HepG2 (cell line): ENCODE measurements around the gene UBXN2A.

ENCODE experiments used
- BCL3 ChIP-seq: sonication (generic); formaldehyde crosslinking; IDR thresholded peaks from 2 replicates; pipeline ENCODE4 v1.5.1; 2020; ENCODE audit warnings: mild to moderate bottlenecking, missing genetic modification reagents, moderate library complexity
- DNMT3B ChIP-seq: conservative IDR thresholded peaks from 2 replicates; pipeline ENCODE4 v1.6.1; 2016; ENCODE audit warnings: missing biosample characterization, control low read depth
- ETV6 ChIP-seq: sonication (generic); formaldehyde crosslinking; conservative IDR thresholded peaks from 2 replicates; pipeline ENCODE4 v1.4.0; 2020; ENCODE audit warnings: missing genetic modification reagents
- PHF20 ChIP-seq: sonication (generic); formaldehyde crosslinking; IDR thresholded peaks from 2 replicates; pipeline ENCODE4 v1.5.0; 2020; ENCODE audit warnings: mild to moderate bottlenecking, missing genetic modification reagents
- POLR2A ChIP-seq, 2 experiments: IDR thresholded peaks; 2 replicates each; pipeline ENCODE4 v1.6.1; 2011; ENCODE audit warnings: low read depth in 2 of 2, low read length in 2 of 2, mild to moderate bottlenecking in 1 of 2, moderate library complexity in 1 of 2; ENCODE audit not compliant: insufficient read depth in 1 of 2
- UBTF ChIP-seq: sonication (generic); formaldehyde crosslinking; IDR thresholded peaks from 2 replicates; pipeline ENCODE4 v1.4.0; 2020; ENCODE audit warnings: mild to moderate bottlenecking, missing genetic modification reagents
- ZFX ChIP-seq: sonication (generic); formaldehyde crosslinking; IDR thresholded peaks from 2 replicates; pipeline ENCODE4 v1.4.0; 2020; ENCODE audit warnings: mild to moderate bottlenecking, low read depth, missing genetic modification reagents, moderate library complexity
- ZNF143 ChIP-seq: sonication (generic); formaldehyde crosslinking; IDR thresholded peaks from 2 replicates; pipeline ENCODE4 v1.4.0; 2020; ENCODE audit warnings: missing genetic modification reagents
- ZNF280D ChIP-seq: sonication (generic); formaldehyde crosslinking; IDR thresholded peaks from 2 replicates; pipeline ENCODE4 v1.5.1; 2020; ENCODE audit warnings: mild to moderate bottlenecking, missing genetic modification reagents
- ZNF547 ChIP-seq: sonication (generic); formaldehyde crosslinking; IDR thresholded peaks from 2 replicates; pipeline ENCODE4 v1.5.1; 2020; ENCODE audit warnings: mild to moderate bottlenecking, missing genetic modification reagents
- ZNF709 ChIP-seq: sonication (generic); formaldehyde crosslinking; IDR thresholded peaks from 2 replicates; pipeline ENCODE4 v1.5.0; 2020; ENCODE audit warnings: mild to moderate bottlenecking, missing genetic modification reagents

GRCh38 chr2:24007693-24008092 is 67.4 kb downstream of the UBXN2A start:
- TF ChIP-seq BCL3 (CRISPR knock-in tag) (no peak), ETV6 (no peak), UBTF (no peak), ZFX (CRISPR knock-in tag) (no peak), POLR2A (IDR thresholded peaks at IDR 0.05; ENCODE audit: insufficient read depth in 1 of 2, low read depth in 2 of 2, low read length in 2 of 2) (no peak), ZNF547 (no peak), DNMT3B (CRISPR knock-in tag) (no peak), PHF20 (no peak), ZNF709 (no peak), ZNF280D (CRISPR knock-in tag) (no peak), ZNF143 (CRISPR knock-in tag) (no peak)
